Left lung (tissue), 10 donors: ENCODE results near the gene GRIP1. TPM values are rescaled to one million over a fixed set of nuclear protein-coding genes. Genes with fewer than 3 reads are reported as not detected.
A peak's percentile ranks its signal among the peaks of the same experiment; 100 is the strongest.

ENCODE experiments used
- ATAC-seq: fragments of 200-7000 bp; cut with Tn5 transposase; one replicate; pipeline ENCODE4 v1.9.1; 2020; ENCODE audit warnings: moderate library complexity
- DNase-seq, 4 donors: peaks; one replicate each; pipeline ENCODE4 v3.0.0-alpha.2; 2013 to 2020
- H3K27ac ChIP-seq, 2 donors: fragments of 200-600 bp; sonication (generic) in 1 of 2; one replicate each; pipeline versions ENCODE4 v1.5.0 to v1.8.0; 2020 to 2021
- H3K27me3 ChIP-seq, 2 donors: fragments of 200-600 bp; sonication (generic) in 1 of 2; one replicate each; pipeline versions ENCODE4 v1.5.0 to v1.8.0; 2020 to 2021
- H3K36me3 ChIP-seq, 2 donors: fragments of 200-600 bp; sonication (generic) in 1 of 2; one replicate each; pipeline versions ENCODE4 v1.5.0 to v1.8.0; 2020 to 2021
- H3K4me1 ChIP-seq, 2 donors: fragments of 200-600 bp; one replicate each; pipeline ENCODE4 v1.8.0; 2021
- H3K4me3 ChIP-seq, 2 donors: fragments of 200-600 bp; sonication (generic) in 1 of 2; one replicate each; pipeline versions ENCODE4 v1.5.0 to v1.8.0; 2020 to 2021; ENCODE audit warnings: mild to moderate bottlenecking in 1 of 2
- H3K9me3 ChIP-seq, 2 donors: fragments of 200-600 bp; sonication (generic) in 1 of 2; one replicate each; pipeline versions ENCODE4 v1.5.0 to v1.8.0; 2020 to 2021
- intact Hi-C, 2 donors: fragments of 100-400 bp; cut with DNase I; formaldehyde crosslinking; loops; one replicate each; pipeline versions ENCODE4 v1.11.2 to v1.14.2; 2022
- polyA plus RNA-seq, 6 donors: library from polyadenylated mRNA; unstranded; fragments of 120-200 nt; gene quantifications; one replicate each; pipeline ENCODE4 v1.2.1, GENCODE V29; 2013; ENCODE audit not compliant: insufficient read length in 6 of 6
- total RNA-seq, 2 donors: library from RNA; stranded (reverse); fragmentation: NEBNext Ultra II Directional; extraction: Animal tissue kit (Norgen Biotek cat#: 25700); gene quantifications; one replicate each; pipeline ENCODE4 v1.2.1, GENCODE V29; 2021
- TF ChIP-seq, protein P1 (sequence below), 2 donors: fragments of 200-600 bp; sonication (generic) in 1 of 2; IDR thresholded peaks; one replicate each; pipeline versions ENCODE4 v1.5.0 to v1.8.0; 2021; ENCODE audit warnings: antibody characterized with exemption in 2 of 2
- donor health status: DM: no; HTN: yes; CAD: no.
- donor health status: DM: no; HTN: no; CAD: no.

Gene GRIP1
- total and polyA plus RNA-seq, 8 donors, result 1.9 to 10.6 (median 6.0) TPM

DNA sequence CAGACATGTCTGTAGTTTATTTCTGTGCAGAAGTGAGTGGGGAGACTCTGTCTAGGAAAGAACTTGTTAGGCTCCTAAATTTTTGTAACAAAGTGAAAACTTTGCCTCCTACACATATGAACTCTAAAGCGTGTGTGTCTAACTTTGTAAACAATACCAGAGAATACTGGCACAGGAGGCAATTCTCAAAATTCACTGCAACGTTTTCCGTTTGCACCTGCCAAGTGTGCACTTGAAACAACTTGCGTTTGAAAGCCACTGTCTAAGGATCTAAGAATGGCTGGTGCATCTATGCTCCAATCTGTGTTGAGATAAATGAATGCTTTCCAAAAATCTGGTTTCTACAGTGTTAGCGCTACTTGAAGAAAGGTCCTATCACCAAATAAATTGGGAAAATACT is 15.3 kb downstream of the GRIP1 start:
- Histone ChIP-seq H3K27ac (no peak overlapping the region), H3K9me3 (no peaks in the 10 kb centered on the region), H3K4me1 (peaks cover 0 to 2% of the 10 kb centered on the region in 2 donors), H3K27me3 (no peaks in the 10 kb centered on the region), H3K36me3 (no peaks in the 10 kb centered on the region), H3K4me3 (no peak overlapping the region)
- TF ChIP-seq, protein P1, sequence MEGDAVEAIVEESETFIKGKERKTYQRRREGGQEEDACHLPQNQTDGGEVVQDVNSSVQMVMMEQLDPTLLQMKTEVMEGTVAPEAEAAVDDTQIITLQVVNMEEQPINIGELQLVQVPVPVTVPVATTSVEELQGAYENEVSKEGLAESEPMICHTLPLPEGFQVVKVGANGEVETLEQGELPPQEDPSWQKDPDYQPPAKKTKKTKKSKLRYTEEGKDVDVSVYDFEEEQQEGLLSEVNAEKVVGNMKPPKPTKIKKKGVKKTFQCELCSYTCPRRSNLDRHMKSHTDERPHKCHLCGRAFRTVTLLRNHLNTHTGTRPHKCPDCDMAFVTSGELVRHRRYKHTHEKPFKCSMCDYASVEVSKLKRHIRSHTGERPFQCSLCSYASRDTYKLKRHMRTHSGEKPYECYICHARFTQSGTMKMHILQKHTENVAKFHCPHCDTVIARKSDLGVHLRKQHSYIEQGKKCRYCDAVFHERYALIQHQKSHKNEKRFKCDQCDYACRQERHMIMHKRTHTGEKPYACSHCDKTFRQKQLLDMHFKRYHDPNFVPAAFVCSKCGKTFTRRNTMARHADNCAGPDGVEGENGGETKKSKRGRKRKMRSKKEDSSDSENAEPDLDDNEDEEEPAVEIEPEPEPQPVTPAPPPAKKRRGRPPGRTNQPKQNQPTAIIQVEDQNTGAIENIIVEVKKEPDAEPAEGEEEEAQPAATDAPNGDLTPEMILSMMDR (IDR thresholded peaks at IDR 0.05), result no peak
- DNase-seq, result no peak
- ATAC-seq, result peak; percentile 78
- intact Hi-C loops, result no loop called here

DNA sequence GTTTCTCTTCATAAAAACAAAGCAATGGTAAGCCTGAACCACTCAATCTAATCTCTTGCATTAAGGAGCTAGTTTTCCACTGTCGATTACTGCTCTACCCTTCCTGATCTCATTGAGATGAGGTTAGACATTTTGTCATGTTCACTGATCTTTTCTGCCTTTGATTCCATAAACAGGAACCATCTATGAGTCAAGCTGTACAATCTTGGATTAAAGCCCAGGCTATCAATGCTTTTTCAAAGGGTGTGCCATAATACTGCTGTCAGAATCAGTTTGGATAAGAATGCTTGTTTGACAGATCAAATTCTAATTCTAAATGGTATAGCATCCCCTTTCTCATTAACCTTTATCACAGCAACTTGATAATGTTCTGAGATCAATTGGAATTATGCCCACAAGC is 16.1 kb downstream of the GRIP1 start:
- no peak for DNase-seq

DNA sequence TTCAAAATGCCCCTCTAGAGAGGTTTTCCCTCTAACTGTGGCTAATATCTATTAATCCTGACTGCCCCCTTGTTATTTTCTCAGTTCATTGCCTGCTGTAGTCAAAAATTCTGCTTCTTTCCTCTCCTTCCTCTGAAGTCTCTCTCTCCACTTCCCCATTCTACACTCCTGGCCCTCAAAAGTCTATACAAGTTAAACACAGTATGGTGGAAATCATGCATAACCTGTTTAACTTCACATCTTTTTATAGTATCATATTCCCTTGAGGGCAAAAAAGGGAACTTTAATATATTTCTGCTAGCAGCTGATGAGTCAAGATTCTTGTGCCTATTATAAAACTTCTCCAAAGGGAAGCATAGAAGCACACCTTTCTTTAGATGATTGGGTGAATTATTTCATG is 16.7 kb downstream of the GRIP1 start:
- H3K9me3 ChIP-seq, result no peaks in the 10 kb centered on the region
- H3K4me1 ChIP-seq, result peaks cover 0 to 2% of the 10 kb centered on the region in 2 donors
- peak in 1 of 4 donors; percentile 18 for DNase-seq
- H3K27me3 ChIP-seq, result peaks cover 0 to 7% of the 10 kb centered on the region in 2 donors
- H3K36me3 ChIP-seq, result no peaks in the 10 kb centered on the region
- no peak for ATAC-seq
- intact Hi-C loops, result no loop called here
- no peak overlapping the region for H3K27ac ChIP-seq
- TF ChIP-seq, protein P1 (IDR thresholded peaks at IDR 0.05), result no peak
- H3K4me3 ChIP-seq, result no peak overlapping the region

More for the DNA sequence above, 16.1 kb downstream of the GRIP1 start:
- peaks cover 0 to 2% of the 10 kb centered on the region in 2 donors for H3K27me3 ChIP-seq
- H3K4me1 ChIP-seq, result peaks cover 0 to 2% of the 10 kb centered on the region in 2 donors
- H3K4me3 ChIP-seq, result no peak overlapping the region
- intact Hi-C loops, result no loop called here
- TF ChIP-seq, protein P1 (IDR thresholded peaks at IDR 0.05), result no peak
- no peak overlapping the region for H3K27ac ChIP-seq
- H3K36me3 ChIP-seq, result no peaks in the 10 kb centered on the region
- ATAC-seq, result peak; percentile 44
- no peaks in the 10 kb centered on the region for H3K9me3 ChIP-seq

DNA sequence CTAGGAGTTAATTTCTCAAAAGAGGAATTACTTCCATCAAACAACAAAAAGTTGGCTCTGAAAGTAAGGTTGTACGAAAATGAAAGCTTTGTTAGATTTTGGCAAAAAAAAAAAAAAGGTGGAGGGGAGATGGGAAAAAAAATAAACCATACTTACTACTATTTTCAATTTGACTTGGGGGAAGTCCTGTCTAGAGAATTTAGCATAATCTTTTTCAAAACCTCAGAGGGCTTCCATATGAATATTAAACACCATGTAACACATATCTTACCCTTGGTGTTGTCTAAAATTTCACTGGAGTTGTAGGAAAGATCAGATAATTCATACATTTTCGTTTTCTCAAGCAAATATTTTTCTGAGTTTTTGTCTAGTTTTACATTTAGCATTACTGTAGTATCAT is 17.5 kb downstream of the GRIP1 start:
- intact Hi-C loops, result no loop called here
- Histone ChIP-seq H3K4me1 (peaks cover 0 to 2% of the 10 kb centered on the region in 2 donors), H3K27ac (no peak overlapping the region), H3K27me3 (peaks cover 0 to 10% of the 10 kb centered on the region in 2 donors), H3K36me3 (no peaks in the 10 kb centered on the region), H3K9me3 (no peaks in the 10 kb centered on the region), H3K4me3 (no peak overlapping the region)
- no peak for ATAC-seq
- no peak for DNase-seq
- TF ChIP-seq, protein P1 (IDR thresholded peaks at IDR 0.05), result no peak

DNA sequence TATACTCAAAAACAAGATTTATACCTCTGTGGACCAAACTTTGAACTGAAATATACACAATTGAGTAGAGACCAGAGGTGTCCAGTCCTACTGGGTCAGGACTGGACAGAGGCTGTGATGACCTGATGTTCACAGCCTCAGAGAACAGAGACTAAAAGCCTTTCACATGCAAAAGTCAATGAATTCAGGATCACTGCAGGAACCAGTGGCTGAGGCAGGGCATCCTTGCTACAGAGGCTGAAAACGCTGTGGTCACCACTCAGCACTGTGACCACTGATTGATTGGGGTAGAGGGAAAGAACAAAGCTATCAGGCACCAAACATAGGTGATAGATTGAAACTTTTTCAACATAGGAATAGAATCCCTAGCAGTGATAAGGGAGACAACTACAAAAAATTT is 25.1 kb downstream of the GRIP1 start:
- peak; percentile 10 for ATAC-seq

More for the DNA sequence above, 25.1 kb downstream of the GRIP1 start:
- no peaks in the 10 kb centered on the region for H3K4me1 ChIP-seq
- H3K27me3 ChIP-seq, result peaks cover 0 to 10% of the 10 kb centered on the region in 2 donors
- no peak for DNase-seq
- intact Hi-C loops, result no loop called here
- no peak overlapping the region for H3K27ac ChIP-seq
- H3K36me3 ChIP-seq, result no peaks in the 10 kb centered on the region
- TF ChIP-seq, protein P1 (IDR thresholded peaks at IDR 0.05), result no peak
- no peak overlapping the region for H3K4me3 ChIP-seq
- H3K9me3 ChIP-seq, result no peaks in the 10 kb centered on the region
